CD8-positive, alpha-beta memory T cell (primary cell): ENCODE data around the gene SGMS1. TPM values are rescaled to one million over a fixed set of nuclear protein-coding genes. Genes with fewer than 3 reads are reported as not detected.
"Not testable (repeated sequence)": the region's sequence is repeated elsewhere in the genome, so short reads cannot be mapped to it uniquely, and the experiment has no call there.

Experiments used
- CTCF ChIA-PET: fragments of 350-600 bp; sonication (Branson Sonifier 250); formaldehyde crosslinking; loops from one replicate; lab custom pipeline; 2021; ENCODE audit warnings: antibody characterized with exemption; lab: Charles Lee
- POLR2A ChIA-PET: fragments of 350-600 bp; sonication (Branson Sonifier 250); formaldehyde crosslinking; loops from one replicate; lab custom pipeline; 2021; ENCODE audit warnings: antibody characterized with exemption; lab: Charles Lee
- DNase-seq, 5 donors: peaks; one replicate each; pipeline versions ENCODE4 v3.0.0 to v3.0.0-alpha.2; 2020 to 2022; ENCODE audit warnings: mixed read lengths in 1 of 5
- H3K27ac ChIP-seq: one replicate; pipeline ENCODE4 v1.7.0; 2013; ENCODE audit warnings: low read depth, mild to moderate bottlenecking, low read length, moderate library complexity
- H3K27me3 ChIP-seq: 2 replicates; pipeline ENCODE4 v1.7.0; 2013; ENCODE audit warnings: low read length, mild to moderate bottlenecking; ENCODE audit not compliant: insufficient read depth, poor library complexity, severe bottlenecking
- H3K36me3 ChIP-seq: 2 replicates; pipeline ENCODE4 v1.7.0; 2013; ENCODE audit warnings: mild to moderate bottlenecking, low read length, moderate library complexity; ENCODE audit not compliant: insufficient read depth
- H3K4me1 ChIP-seq: 2 replicates; pipeline ENCODE4 v1.7.0; 2013; ENCODE audit warnings: mild to moderate bottlenecking, low read length, moderate library complexity; ENCODE audit not compliant: insufficient read depth
- H3K4me3 ChIP-seq: 2 replicates; pipeline ENCODE4 v1.7.0; 2013; ENCODE audit warnings: mild to moderate bottlenecking, low read length
- H3K9me3 ChIP-seq: 2 replicates; pipeline ENCODE4 v1.7.0; 2013; ENCODE audit warnings: mild to moderate bottlenecking, low read length
- H3K27ac Mint-ChIP-seq, 8 donors: one replicate each; pipeline ENCODE4 v1.8.0; 2020 to 2021; ENCODE audit warnings: mixed read lengths in 8 of 8, mild to moderate bottlenecking in 6 of 8, inconsistent platforms in 3 of 8, moderate library complexity in 3 of 8
- H3K27me3 Mint-ChIP-seq, 2 donors: one replicate each; pipeline ENCODE4 v1.8.0; 2020 to 2021; ENCODE audit warnings: mixed read lengths in 2 of 2, mild to moderate bottlenecking in 1 of 2, moderate library complexity in 1 of 2
- H3K36me3 Mint-ChIP-seq, 3 donors: one replicate each; pipeline ENCODE4 v1.8.0; 2020 to 2021; ENCODE audit warnings: mixed read lengths in 3 of 3, inconsistent platforms in 1 of 3, mild to moderate bottlenecking in 1 of 3
- H3K4me1 Mint-ChIP-seq, 3 donors: one replicate each; pipeline ENCODE4 v1.8.0; 2020 to 2021; ENCODE audit warnings: mixed read lengths in 3 of 3, inconsistent platforms in 1 of 3, mild to moderate bottlenecking in 1 of 3
- H3K4me3 Mint-ChIP-seq, 7 donors: one replicate each; pipeline ENCODE4 v1.8.0; 2020 to 2021; ENCODE audit warnings: mixed read lengths in 7 of 7, mild to moderate bottlenecking in 6 of 7, moderate library complexity in 4 of 7, inconsistent platforms in 2 of 7
- H3K9me3 Mint-ChIP-seq, 5 donors: one replicate each; pipeline ENCODE4 v1.8.0; 2020 to 2022; ENCODE audit warnings: mixed read lengths in 5 of 5, mild to moderate bottlenecking in 3 of 5, moderate library complexity in 2 of 5, inconsistent platforms in 1 of 5
- polyA plus RNA-seq: library from polyadenylated mRNA; unstranded; fragments of 300-500 nt; fragmentation: Illumina TruSeq; gene quantifications from one replicate; pipeline ENCODE4 v1.2.3, GENCODE V29; 2021
- total RNA-seq, 2 experiments: library from RNA; stranded (reverse); gene quantifications; one replicate each; pipeline ENCODE4 v1.2.3, GENCODE V29; 2021

SGMS1 gene
- total and polyA plus RNA-seq, 3 experiments from 2014 or later, result 11.3 to 14.5 (median 13.5) TPM

GRCh38 chr10:50431133-50431532 lies 192.6 kb downstream of the SGMS1 start:
- H3K27me3 Mint-ChIP-seq, result no peaks in the 10 kb centered on the region
- no peak overlapping the region for H3K27ac ChIP-seq

GRCh38 chr10:50426485-50426884 lies 197.3 kb downstream of the SGMS1 start:
- H3K4me1 ChIP-seq, result peaks cover 5% of the 10 kb centered on the region
- H3K27ac ChIP-seq, result no peak overlapping the region
- no peaks in the 10 kb centered on the region for H3K9me3 Mint-ChIP-seq
- no peaks in the 10 kb centered on the region for H3K9me3 ChIP-seq
- H3K36me3 ChIP-seq, result no peaks in the 10 kb centered on the region
- H3K4me3 Mint-ChIP-seq, result no peak overlapping the region
- no peaks in the 10 kb centered on the region for H3K27me3 ChIP-seq
- CTCF ChIA-PET, result no interaction called here
- no peak for DNase-seq
- H3K4me1 Mint-ChIP-seq, result peaks cover 6 to 33% (median 22%) of the 10 kb centered on the region in 3 donors
- H3K4me3 ChIP-seq, result no peak overlapping the region
- no peaks in the 10 kb centered on the region for H3K27me3 Mint-ChIP-seq
- H3K36me3 Mint-ChIP-seq, result peaks cover 6 to 18% (median 13%) of the 10 kb centered on the region in 3 donors
- H3K27ac Mint-ChIP-seq, result no peak overlapping the region
- POLR2A ChIA-PET, result no interaction called here

More at GRCh38 chr10:50431133-50431532, 192.6 kb downstream of the SGMS1 start:
- H3K36me3 Mint-ChIP-seq, result peaks cover 7 to 27% (median 21%) of the 10 kb centered on the region in 3 donors
- Histone ChIP-seq H3K36me3 (no peaks in the 10 kb centered on the region), H3K27me3 (no peaks in the 10 kb centered on the region), H3K4me1 (peaks cover 14% of the 10 kb centered on the region), H3K9me3 (no peaks in the 10 kb centered on the region), H3K4me3 (no peak overlapping the region)
- H3K4me1 Mint-ChIP-seq, result peaks cover 27 to 49% (median 49%) of the 10 kb centered on the region in 3 donors
- H3K27ac Mint-ChIP-seq, result peak overlapping the region in 6 of 8 donors; percentile 48 to 84 (median 58)
- no peak for DNase-seq
- H3K9me3 Mint-ChIP-seq, result no peaks in the 10 kb centered on the region
- peak overlapping the region in 6 of 7 donors; percentile 45 to 78 (median 60) for H3K4me3 Mint-ChIP-seq
- ChIA-PET POLR2A (no interaction called here), CTCF (no interaction called here)

- CTCF ChIA-PET, H3K27ac ChIP-seq, H3K9me3 ChIP-seq, H3K27me3 Mint-ChIP-seq, POLR2A ChIA-PET, H3K4me3 Mint-ChIP-seq, H3K27me3 ChIP-seq, H3K4me1 ChIP-seq, DNase-seq, H3K9me3 Mint-ChIP-seq, H3K27ac Mint-ChIP-seq, H3K4me3 ChIP-seq, H3K36me3 ChIP-seq: not testable (repeated sequence)
- Mint-ChIP-seq H3K4me1 (peaks cover 6 to 33% (median 21%) of the 10 kb centered on the region in 3 donors), H3K36me3 (peaks cover 6 to 16% (median 15%) of the 10 kb centered on the region in 3 donors)
Measured at GRCh38 chr10:50425215-50425614, 198.5 kb downstream of the SGMS1 start.

- H3K9me3 Mint-ChIP-seq, result no peaks in the 10 kb centered on the region
- Histone ChIP-seq H3K36me3 (no peaks in the 10 kb centered on the region), H3K4me1 (peaks cover 8% of the 10 kb centered on the region), H3K27me3 (no peaks in the 10 kb centered on the region), H3K9me3 (no peaks in the 10 kb centered on the region), H3K27ac (no peak overlapping the region), H3K4me3 (no peak overlapping the region)
- H3K36me3 Mint-ChIP-seq, result peaks cover 6 to 15% (median 12%) of the 10 kb centered on the region in 3 donors
- H3K4me3 Mint-ChIP-seq, result no peak overlapping the region
- POLR2A ChIA-PET, result no interaction called here
- no peak for DNase-seq
- peaks cover 0 to 3% of the 10 kb centered on the region in 2 donors for H3K27me3 Mint-ChIP-seq
- H3K4me1 Mint-ChIP-seq, result peaks cover 9 to 38% (median 33%) of the 10 kb centered on the region in 3 donors
- H3K27ac Mint-ChIP-seq, result no peak overlapping the region
- CTCF ChIA-PET, result no interaction called here
Measured at GRCh38 chr10:50423448-50423847, 200.3 kb downstream of the SGMS1 start.

GRCh38 chr10:50422259-50422658 lies 201.5 kb downstream of the SGMS1 start:
- Mint-ChIP-seq H3K9me3 (no peaks in the 10 kb centered on the region), H3K27ac (peak overlapping the region in 1 of 8 donors; percentile 69), H3K4me3 (no peak overlapping the region), H3K4me1 (peaks cover 18 to 46% (median 42%) of the 10 kb centered on the region in 3 donors), H3K36me3 (peaks cover 6 to 12% (median 10%) of the 10 kb centered on the region in 3 donors), H3K27me3 (peaks cover 0 to 3% of the 10 kb centered on the region in 2 donors)
- CTCF ChIA-PET, result interaction anchor here (1.2 kb wide), 1 partner anchor 24 kb away, joined by 5 read pairs; no protein-coding TSS in a partner anchor
- peaks cover 9% of the 10 kb centered on the region for H3K4me1 ChIP-seq
- no peak overlapping the region for H3K4me3 ChIP-seq
- POLR2A ChIA-PET, result no interaction called here
- H3K27me3 ChIP-seq, result no peaks in the 10 kb centered on the region
- DNase-seq, result no peak
- no peak overlapping the region for H3K27ac ChIP-seq
- H3K36me3 ChIP-seq, result no peaks in the 10 kb centered on the region
- H3K9me3 ChIP-seq, result no peaks in the 10 kb centered on the region

GRCh38 chr10:50421026-50421719 lies 202.6 kb downstream of the SGMS1 start:
- CTCF ChIA-PET, result interaction anchor here (1.0 to 1.6 kb wide), 3 partner anchors 23 to 203 kb away, joined by 3 to 5 read pairs (median 3); no protein-coding TSS in a partner anchor
- H3K9me3 ChIP-seq, result no peaks in the 10 kb centered on the region
- no peaks in the 10 kb centered on the region for H3K27me3 ChIP-seq
- H3K36me3 Mint-ChIP-seq, result peaks cover 6% of the 10 kb centered on the region in 3 donors
- H3K27ac ChIP-seq, result no peak overlapping the region
- no peaks in the 10 kb centered on the region for H3K9me3 Mint-ChIP-seq
- DNase-seq, result no peak
- no peak overlapping the region for H3K4me3 ChIP-seq
- H3K27ac Mint-ChIP-seq, result no peak overlapping the region
- H3K36me3 ChIP-seq, result no peaks in the 10 kb centered on the region
- peaks cover 9% of the 10 kb centered on the region for H3K4me1 ChIP-seq
- H3K4me1 Mint-ChIP-seq, result peaks cover 20 to 51% (median 48%) of the 10 kb centered on the region in 3 donors
- H3K4me3 Mint-ChIP-seq, result peak overlapping the region in 2 of 7 donors; percentile 3 to 85
- peaks cover 0 to 3% of the 10 kb centered on the region in 2 donors for H3K27me3 Mint-ChIP-seq
- POLR2A ChIA-PET, result no interaction called here

- Mint-ChIP-seq H3K4me3 (peak overlapping the region in 2 of 7 donors; percentile 63 to 66), H3K27me3 (peaks cover 0 to 3% of the 10 kb centered on the region in 2 donors), H3K9me3 (no peaks in the 10 kb centered on the region), H3K36me3 (peaks cover 2 to 6% (median 3%) of the 10 kb centered on the region in 3 donors), H3K27ac (peak overlapping the region in 1 of 8 donors; percentile 10), H3K4me1 (peaks cover 20 to 57% (median 56%) of the 10 kb centered on the region in 3 donors)
- Histone ChIP-seq H3K36me3 (no peaks in the 10 kb centered on the region), H3K4me1 (peaks cover 9% of the 10 kb centered on the region), H3K27ac (no peak overlapping the region), H3K9me3 (no peaks in the 10 kb centered on the region), H3K27me3 (no peaks in the 10 kb centered on the region), H3K4me3 (no peak overlapping the region)
- ChIA-PET POLR2A (no interaction called here), CTCF (interaction anchor here (1.0 to 1.6 kb wide), 2 partner anchors 52 to 97 kb away, joined by 3 read pairs; no protein-coding TSS in a partner anchor)
- DNase-seq, result no peak
Measured at GRCh38 chr10:50420196-50420595, 203.6 kb downstream of the SGMS1 start.

GRCh38 chr10:50419756-50420155 lies 204.0 kb downstream of the SGMS1 start:
- H3K27ac Mint-ChIP-seq, result no peak overlapping the region
- no peaks in the 10 kb centered on the region for H3K9me3 Mint-ChIP-seq
- Histone ChIP-seq H3K27me3 (no peaks in the 10 kb centered on the region), H3K27ac (no peak overlapping the region), H3K9me3 (no peaks in the 10 kb centered on the region), H3K36me3 (no peaks in the 10 kb centered on the region), H3K4me3 (no peak overlapping the region), H3K4me1 (peaks cover 9% of the 10 kb centered on the region)
- ChIA-PET POLR2A (no interaction called here), CTCF (interaction anchor here (1.0 to 1.6 kb wide), 2 partner anchors 52 to 98 kb away, joined by 3 read pairs; no protein-coding TSS in a partner anchor)
- H3K27me3 Mint-ChIP-seq, result peaks cover 0 to 3% of the 10 kb centered on the region in 2 donors
- H3K4me1 Mint-ChIP-seq, result peaks cover 20 to 60% (median 58%) of the 10 kb centered on the region in 3 donors
- H3K4me3 Mint-ChIP-seq, result peak overlapping the region in 1 of 7 donors; percentile 66
- DNase-seq, result no peak
- peaks cover 0 to 6% (median 2%) of the 10 kb centered on the region in 3 donors for H3K36me3 Mint-ChIP-seq
